SK-N-SH treated with all-trans-retinoic acid at 6 μM for 48 hours (cell line): Measurements from ENCODE around the gene PMEL.

Source experiments
- ATAC-seq: fragments of 200-7000 bp; cut with Tn5 transposase; 3 replicates; pipeline ENCODE4 v1.9.1; 2020; ENCODE audit warnings: mild to moderate bottlenecking, moderate library complexity
- ARNTL ChIP-seq: fragments of 450-650 bp; formaldehyde crosslinking; IDR thresholded peaks from 2 replicates; pipeline ENCODE4 v1.5.0; 2020; ENCODE audit warnings: low read depth, mild to moderate bottlenecking, moderate library complexity, borderline replicate concordance
- BACH2 ChIP-seq: fragments of 250-450 bp; sonication (Bioruptor Pico); IDR thresholded peaks from 2 replicates; pipeline ENCODE4 v1.9.0; 2021; ENCODE audit warnings: mild to moderate bottlenecking, borderline replicate concordance
- CSDC2 ChIP-seq: fragments of 250-450 bp; sonication (Bioruptor Pico); IDR thresholded peaks from 2 replicates; pipeline ENCODE4 v1.5.0; 2020; ENCODE audit warnings: mild to moderate bottlenecking, moderate library complexity
- ESRRG ChIP-seq: fragments of 250-450 bp; sonication (Bioruptor Pico); IDR thresholded peaks from 2 replicates; pipeline ENCODE4 v1.6.1; 2021; ENCODE audit warnings: mild to moderate bottlenecking
- ISL1 ChIP-seq: fragments of 250-450 bp; sonication (Bioruptor Pico); IDR thresholded peaks from 2 replicates; pipeline ENCODE4 v2.1.2; 2022; ENCODE audit warnings: mild to moderate bottlenecking, moderate library complexity
- OSR1 ChIP-seq: fragments of 250-450 bp; sonication (Bioruptor Pico); IDR thresholded peaks from 2 replicates; pipeline ENCODE4 v1.8.0; 2022; ENCODE audit warnings: moderate library complexity, mild to moderate bottlenecking, inconsistent platforms
- PPARA ChIP-seq: fragments of 250-450 bp; sonication (Bioruptor Pico); IDR thresholded peaks from 2 replicates; pipeline ENCODE4 v1.5.0; 2020; ENCODE audit warnings: mild to moderate bottlenecking, borderline replicate concordance
- RARB ChIP-seq: fragments of 250-450 bp; sonication (Bioruptor Pico); IDR thresholded peaks from 2 replicates; pipeline ENCODE4 v1.8.0; 2021; ENCODE audit warnings: mild to moderate bottlenecking, moderate library complexity
- SNAI2 ChIP-seq: fragments of 250-450 bp; sonication (Bioruptor Pico); IDR thresholded peaks from 2 replicates; pipeline ENCODE4 v1.5.0; 2020; ENCODE audit warnings: mild to moderate bottlenecking, moderate library complexity
- TCF4 ChIP-seq: fragments of 250-450 bp; sonication (Bioruptor Pico); IDR thresholded peaks from 2 replicates; pipeline ENCODE4 v1.8.0; 2021; ENCODE audit warnings: mild to moderate bottlenecking, moderate library complexity, borderline replicate concordance
- TOX ChIP-seq: fragments of 250-450 bp; sonication (Bioruptor Pico); IDR thresholded peaks from 2 replicates; pipeline ENCODE4 v1.8.0; 2021; ENCODE audit warnings: mild to moderate bottlenecking, moderate library complexity, borderline replicate concordance
- ZC3H10 ChIP-seq: fragments of 250-450 bp; sonication (Bioruptor Pico); IDR thresholded peaks from 2 replicates; pipeline ENCODE4 v1.5.1; 2021; ENCODE audit warnings: mild to moderate bottlenecking, moderate library complexity
- ZFP3 ChIP-seq: fragments of 250-450 bp; sonication (Bioruptor Pico); IDR thresholded peaks from 2 replicates; pipeline ENCODE4 v1.5.0; 2020; ENCODE audit warnings: mild to moderate bottlenecking, moderate library complexity
- ZFP30 ChIP-seq: fragments of 450-650 bp; formaldehyde crosslinking; IDR thresholded peaks from 2 replicates; pipeline ENCODE4 v1.5.0; 2022; ENCODE audit warnings: mild to moderate bottlenecking, moderate library complexity
- ZNF565 ChIP-seq: fragments of 450-650 bp; formaldehyde crosslinking; conservative IDR thresholded peaks from 2 replicates; pipeline ENCODE4 v1.5.0; 2020; ENCODE audit warnings: low read depth, mild to moderate bottlenecking, moderate library complexity
- ZNF70 ChIP-seq: fragments of 450-650 bp; formaldehyde crosslinking; IDR thresholded peaks from 2 replicates; pipeline ENCODE4 v1.5.0; 2020; ENCODE audit warnings: mild to moderate bottlenecking, moderate library complexity
- ZNF8 ChIP-seq: fragments of 450-650 bp; formaldehyde crosslinking; IDR thresholded peaks from 2 replicates; pipeline ENCODE4 v1.5.0; 2020; ENCODE audit warnings: mild to moderate bottlenecking, moderate library complexity
- TF ChIP-seq, protein P1 (sequence below): fragments of 250-450 bp; sonication (Bioruptor Pico); IDR thresholded peaks from 2 replicates; pipeline ENCODE4 v1.8.0; 2021; ENCODE audit warnings: low read depth, mild to moderate bottlenecking, moderate library complexity, borderline replicate concordance
- TF ChIP-seq, protein P2 (sequence below): fragments of 250-450 bp; sonication (Bioruptor Pico); IDR thresholded peaks from 2 replicates; pipeline ENCODE4 v1.8.0; 2020; ENCODE audit warnings: mild to moderate bottlenecking, moderate library complexity, borderline replicate concordance
- TF ChIP-seq, protein P3 (sequence below): fragments of 250-450 bp; sonication (Bioruptor Pico); IDR thresholded peaks from 2 replicates; pipeline ENCODE4 v1.5.0; 2020; ENCODE audit warnings: mild to moderate bottlenecking, moderate library complexity
- TF ChIP-seq, protein P4 (sequence below): fragments of 250-450 bp; sonication (Bioruptor Pico); IDR thresholded peaks from 2 replicates; pipeline ENCODE4 v1.5.1; 2020; ENCODE audit warnings: low read depth, mild to moderate bottlenecking, moderate library complexity

PMEL gene

DNA sequence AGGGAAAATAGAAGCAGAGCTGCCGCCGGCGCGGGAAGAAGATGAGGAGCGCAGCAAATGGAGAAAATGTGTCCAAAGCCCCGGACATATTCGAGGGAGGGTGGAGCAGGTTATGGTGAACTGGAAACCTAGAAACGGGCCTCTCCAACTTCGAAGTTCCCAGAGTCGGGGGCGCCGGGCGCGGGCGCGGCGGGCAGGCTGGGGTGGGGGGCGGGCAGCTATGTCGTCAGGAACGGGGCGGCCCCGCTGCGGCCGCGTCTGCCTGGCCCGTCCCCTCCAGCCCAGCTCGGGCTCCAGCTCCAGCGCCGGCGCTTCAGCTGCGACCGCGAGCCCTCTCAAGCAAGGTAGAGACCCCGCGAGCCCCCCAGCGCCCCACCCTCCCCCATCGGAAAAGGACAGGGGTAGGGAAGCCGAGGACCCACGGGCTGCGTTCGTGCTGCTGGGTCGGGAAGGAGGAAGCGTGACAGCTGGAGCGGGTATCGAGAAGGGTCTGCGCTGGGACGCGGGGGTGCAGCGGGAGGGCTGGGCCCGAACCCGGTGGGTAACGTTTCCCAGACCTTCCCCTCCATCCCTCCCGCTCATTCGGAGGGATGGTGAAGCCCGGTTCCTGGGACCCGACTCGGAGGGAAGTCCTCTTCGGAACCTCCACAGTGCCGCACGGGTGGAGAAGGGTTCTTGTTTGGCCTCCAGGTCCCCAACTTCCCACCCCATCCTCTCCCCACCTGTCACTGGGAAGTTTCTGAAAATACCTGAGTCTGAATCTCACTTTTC lies 33.9 kb downstream of the PMEL start:
- no peak for TF ChIP-seq SNAI2 (CRISPR knock-in tag)
- no peak for TF ChIP-seq ARNTL
- TF ChIP-seq PPARA: no peak
- TF ChIP-seq ZFP30 (CRISPR knock-in tag): no peak
- TF ChIP-seq OSR1 (CRISPR knock-in tag): no peak
- TF ChIP-seq ZFP3 (CRISPR knock-in tag): no peak
- TF ChIP-seq, protein P1, sequence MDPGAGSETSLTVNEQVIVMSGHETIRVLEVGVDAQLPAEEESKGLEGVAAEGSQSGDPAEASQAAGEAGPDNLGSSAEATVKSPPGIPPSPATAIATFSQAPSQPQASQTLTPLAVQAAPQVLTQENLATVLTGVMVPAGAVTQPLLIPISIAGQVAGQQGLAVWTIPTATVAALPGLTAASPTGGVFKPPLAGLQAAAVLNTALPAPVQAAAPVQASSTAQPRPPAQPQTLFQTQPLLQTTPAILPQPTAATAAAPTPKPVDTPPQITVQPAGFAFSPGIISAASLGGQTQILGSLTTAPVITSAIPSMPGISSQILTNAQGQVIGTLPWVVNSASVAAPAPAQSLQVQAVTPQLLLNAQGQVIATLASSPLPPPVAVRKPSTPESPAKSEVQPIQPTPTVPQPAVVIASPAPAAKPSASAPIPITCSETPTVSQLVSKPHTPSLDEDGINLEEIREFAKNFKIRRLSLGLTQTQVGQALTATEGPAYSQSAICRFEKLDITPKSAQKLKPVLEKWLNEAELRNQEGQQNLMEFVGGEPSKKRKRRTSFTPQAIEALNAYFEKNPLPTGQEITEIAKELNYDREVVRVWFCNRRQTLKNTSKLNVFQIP (CRISPR knock-in tag): no peak
- TF ChIP-seq ZC3H10 (CRISPR knock-in tag): no peak
- no peak for TF ChIP-seq RARB (CRISPR knock-in tag)
- no peak for TF ChIP-seq TOX (CRISPR knock-in tag)
- no peak for TF ChIP-seq ESRRG (CRISPR knock-in tag)
- no peak for TF ChIP-seq ZNF70 (CRISPR knock-in tag)
- TF ChIP-seq ZNF565 (CRISPR knock-in tag): no peak
- TF ChIP-seq, protein P2, sequence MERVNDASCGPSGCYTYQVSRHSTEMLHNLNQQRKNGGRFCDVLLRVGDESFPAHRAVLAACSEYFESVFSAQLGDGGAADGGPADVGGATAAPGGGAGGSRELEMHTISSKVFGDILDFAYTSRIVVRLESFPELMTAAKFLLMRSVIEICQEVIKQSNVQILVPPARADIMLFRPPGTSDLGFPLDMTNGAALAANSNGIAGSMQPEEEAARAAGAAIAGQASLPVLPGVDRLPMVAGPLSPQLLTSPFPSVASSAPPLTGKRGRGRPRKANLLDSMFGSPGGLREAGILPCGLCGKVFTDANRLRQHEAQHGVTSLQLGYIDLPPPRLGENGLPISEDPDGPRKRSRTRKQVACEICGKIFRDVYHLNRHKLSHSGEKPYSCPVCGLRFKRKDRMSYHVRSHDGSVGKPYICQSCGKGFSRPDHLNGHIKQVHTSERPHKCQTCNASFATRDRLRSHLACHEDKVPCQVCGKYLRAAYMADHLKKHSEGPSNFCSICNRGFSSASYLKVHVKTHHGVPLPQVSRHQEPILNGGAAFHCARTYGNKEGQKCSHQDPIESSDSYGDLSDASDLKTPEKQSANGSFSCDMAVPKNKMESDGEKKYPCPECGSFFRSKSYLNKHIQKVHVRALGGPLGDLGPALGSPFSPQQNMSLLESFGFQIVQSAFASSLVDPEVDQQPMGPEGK (CRISPR knock-in tag): no peak
- no peak for TF ChIP-seq BACH2 (CRISPR knock-in tag)
- TF ChIP-seq CSDC2 (CRISPR knock-in tag): no peak
- no peak for TF ChIP-seq ZNF8 (CRISPR knock-in tag)
- TF ChIP-seq, protein P3, sequence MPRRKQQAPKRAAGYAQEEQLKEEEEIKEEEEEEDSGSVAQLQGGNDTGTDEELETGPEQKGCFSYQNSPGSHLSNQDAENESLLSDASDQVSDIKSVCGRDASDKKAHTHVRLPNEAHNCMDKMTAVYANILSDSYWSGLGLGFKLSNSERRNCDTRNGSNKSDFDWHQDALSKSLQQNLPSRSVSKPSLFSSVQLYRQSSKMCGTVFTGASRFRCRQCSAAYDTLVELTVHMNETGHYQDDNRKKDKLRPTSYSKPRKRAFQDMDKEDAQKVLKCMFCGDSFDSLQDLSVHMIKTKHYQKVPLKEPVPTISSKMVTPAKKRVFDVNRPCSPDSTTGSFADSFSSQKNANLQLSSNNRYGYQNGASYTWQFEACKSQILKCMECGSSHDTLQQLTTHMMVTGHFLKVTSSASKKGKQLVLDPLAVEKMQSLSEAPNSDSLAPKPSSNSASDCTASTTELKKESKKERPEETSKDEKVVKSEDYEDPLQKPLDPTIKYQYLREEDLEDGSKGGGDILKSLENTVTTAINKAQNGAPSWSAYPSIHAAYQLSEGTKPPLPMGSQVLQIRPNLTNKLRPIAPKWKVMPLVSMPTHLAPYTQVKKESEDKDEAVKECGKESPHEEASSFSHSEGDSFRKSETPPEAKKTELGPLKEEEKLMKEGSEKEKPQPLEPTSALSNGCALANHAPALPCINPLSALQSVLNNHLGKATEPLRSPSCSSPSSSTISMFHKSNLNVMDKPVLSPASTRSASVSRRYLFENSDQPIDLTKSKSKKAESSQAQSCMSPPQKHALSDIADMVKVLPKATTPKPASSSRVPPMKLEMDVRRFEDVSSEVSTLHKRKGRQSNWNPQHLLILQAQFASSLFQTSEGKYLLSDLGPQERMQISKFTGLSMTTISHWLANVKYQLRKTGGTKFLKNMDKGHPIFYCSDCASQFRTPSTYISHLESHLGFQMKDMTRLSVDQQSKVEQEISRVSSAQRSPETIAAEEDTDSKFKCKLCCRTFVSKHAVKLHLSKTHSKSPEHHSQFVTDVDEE (CRISPR knock-in tag): no peak
- no peak for TF ChIP-seq ISL1 (CRISPR knock-in tag)

DNA sequence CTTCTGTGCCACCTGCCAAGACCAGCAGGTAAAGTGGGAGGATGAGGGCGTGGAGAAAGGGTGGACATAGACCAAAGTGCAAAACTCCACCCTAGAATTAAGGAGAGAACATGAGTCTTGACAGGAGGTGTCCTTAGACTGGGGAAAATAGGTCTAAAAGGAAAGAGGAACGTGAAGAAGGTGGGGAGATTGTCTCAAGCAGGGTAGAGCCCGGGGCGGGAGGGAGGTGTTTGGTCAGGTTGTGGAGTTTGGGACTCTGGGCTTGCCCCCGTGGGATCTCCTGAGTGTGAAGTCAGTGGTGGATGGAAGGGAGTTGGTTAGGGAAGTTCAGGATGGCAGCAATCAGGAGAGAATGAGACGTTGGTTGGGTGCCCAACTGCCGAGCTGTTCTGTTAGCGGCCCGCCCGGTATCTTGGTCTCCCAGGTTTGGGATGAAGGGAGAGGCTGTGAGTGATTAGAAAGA lies 34.5 kb downstream of the PMEL start:
- no peak for ATAC-seq
- no peak for TF ChIP-seq TCF4
- no peak for TF ChIP-seq TOX (CRISPR knock-in tag)
- TF ChIP-seq ARNTL: no peak
- TF ChIP-seq SNAI2 (CRISPR knock-in tag): no peak
- TF ChIP-seq RARB (CRISPR knock-in tag): no peak
- no peak for TF ChIP-seq ZNF565 (CRISPR knock-in tag)
- TF ChIP-seq, protein P4, sequence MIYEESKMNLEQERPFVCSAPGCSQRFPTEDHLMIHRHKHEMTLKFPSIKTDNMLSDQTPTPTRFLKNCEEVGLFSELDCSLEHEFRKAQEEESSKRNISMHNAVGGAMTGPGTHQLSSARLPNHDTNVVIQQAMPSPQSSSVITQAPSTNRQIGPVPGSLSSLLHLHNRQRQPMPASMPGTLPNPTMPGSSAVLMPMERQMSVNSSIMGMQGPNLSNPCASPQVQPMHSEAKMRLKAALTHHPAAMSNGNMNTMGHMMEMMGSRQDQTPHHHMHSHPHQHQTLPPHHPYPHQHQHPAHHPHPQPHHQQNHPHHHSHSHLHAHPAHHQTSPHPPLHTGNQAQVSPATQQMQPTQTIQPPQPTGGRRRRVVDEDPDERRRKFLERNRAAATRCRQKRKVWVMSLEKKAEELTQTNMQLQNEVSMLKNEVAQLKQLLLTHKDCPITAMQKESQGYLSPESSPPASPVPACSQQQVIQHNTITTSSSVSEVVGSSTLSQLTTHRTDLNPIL (CRISPR knock-in tag): no peak
- TF ChIP-seq ZNF70 (CRISPR knock-in tag): no peak
- no peak for TF ChIP-seq ZFP30 (CRISPR knock-in tag)
- TF ChIP-seq ZC3H10 (CRISPR knock-in tag): no peak
- TF ChIP-seq, protein P2 (CRISPR knock-in tag): no peak
- TF ChIP-seq PPARA: no peak
- TF ChIP-seq BACH2 (CRISPR knock-in tag): no peak
- TF ChIP-seq, protein P1 (CRISPR knock-in tag): no peak
- no peak for TF ChIP-seq ESRRG (CRISPR knock-in tag)
- TF ChIP-seq OSR1 (CRISPR knock-in tag): no peak
- TF ChIP-seq, protein P3 (CRISPR knock-in tag): no peak
- no peak for TF ChIP-seq CSDC2 (CRISPR knock-in tag)

More for the DNA sequence above, 33.9 kb downstream of the PMEL start:
- peak; percentile 64 for ATAC-seq
